Cerebellar nuclear complex (tissue), 1 donor: ENCODE results near the gene HSPH1.
"Not testable (repeated sequence)": the region's sequence is repeated elsewhere in the genome, so short reads cannot be mapped to it uniquely, and the experiment has no call there.

Experiments used
- DNase-seq, 2 experiments: peaks; one replicate each; lab custom pipeline; 2025; lab: John Stamatoyannopoulos, UW

Gene HSPH1

DNA sequence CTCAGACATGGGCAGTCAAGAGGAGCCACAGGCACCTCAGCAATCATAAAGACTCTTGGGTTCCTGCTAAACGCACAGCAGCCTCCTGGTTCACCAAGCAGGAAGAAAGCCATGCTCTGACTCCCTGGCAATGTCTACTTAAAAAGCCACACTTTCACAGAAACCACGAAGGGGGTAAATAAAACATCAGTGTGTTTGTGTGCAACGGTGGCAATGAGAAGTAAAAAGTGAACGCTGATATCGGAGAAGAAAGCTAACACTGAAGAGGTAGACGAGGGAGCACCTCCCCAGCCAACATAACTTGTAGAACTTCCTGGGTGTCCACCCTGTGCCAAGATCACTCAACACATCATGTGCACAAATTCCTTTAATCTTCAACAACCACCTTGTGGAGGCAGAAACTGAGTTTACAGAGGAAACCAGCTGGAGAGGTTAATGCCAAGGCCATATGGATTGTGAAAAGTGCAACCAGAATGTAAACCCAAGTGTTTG is 30.2 kb downstream of the HSPH1 start:
- DNase-seq: no peak

GRCh38 chr13:31129419-31129818 is 32.3 kb downstream of the HSPH1 start:
- no peak for DNase-seq

GRCh38 chr13:31124204-31124603 is 37.5 kb downstream of the HSPH1 start:
- no peak for DNase-seq

DNA sequence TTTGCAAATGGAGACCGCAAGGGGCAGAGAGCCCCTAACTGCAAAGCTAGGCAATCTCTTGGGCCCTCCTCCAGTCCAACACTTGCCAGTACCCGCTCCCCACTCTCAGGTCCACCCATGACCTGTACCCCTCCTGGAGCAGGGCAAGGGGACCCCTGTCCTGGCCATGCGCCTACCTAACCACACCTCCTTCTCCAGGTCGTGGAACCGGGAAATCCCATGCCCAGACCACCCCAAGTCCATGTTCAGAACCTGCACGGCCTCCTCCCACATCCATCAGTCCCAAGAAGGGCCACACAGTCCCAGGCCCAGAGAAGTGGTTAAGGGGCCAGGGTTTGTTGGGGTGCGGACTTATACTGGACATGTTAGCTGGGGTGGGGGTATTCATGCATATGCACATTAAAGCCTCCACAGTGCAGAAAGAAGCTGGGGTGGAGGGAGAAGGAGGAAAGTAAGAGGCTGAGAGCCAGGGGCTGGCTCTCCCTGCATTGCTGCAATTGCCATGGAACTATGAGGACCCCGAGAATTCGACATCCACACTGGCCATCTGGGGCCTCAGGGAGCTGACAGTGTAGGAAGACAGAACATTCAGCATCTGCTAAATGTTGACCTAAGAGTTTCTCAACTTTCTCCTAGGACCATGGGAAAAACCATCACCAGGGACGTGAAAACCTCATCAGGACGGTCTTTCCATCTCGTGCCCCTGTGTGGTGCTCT is 39.0 kb downstream of the HSPH1 start:
- DNase-seq: no peak

DNA sequence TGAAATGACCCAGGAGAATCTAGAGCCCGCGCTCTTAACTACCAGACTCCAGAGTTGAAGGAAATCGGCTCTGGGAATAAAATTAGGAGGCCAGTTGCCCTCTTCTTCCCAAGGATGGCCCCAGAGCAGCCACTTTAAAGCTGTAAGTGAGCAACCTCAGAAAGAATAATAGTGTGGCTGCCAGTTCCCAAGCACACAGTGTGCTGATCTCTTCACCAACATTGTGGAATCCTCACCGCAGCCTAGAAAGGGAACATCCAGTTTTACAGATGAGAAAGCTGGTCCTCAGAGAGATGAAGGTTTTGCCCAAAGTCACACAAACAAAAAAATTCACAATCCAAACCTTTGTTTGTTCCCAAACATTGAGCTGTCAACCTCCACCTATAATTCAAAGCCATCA is 39.6 kb downstream of the HSPH1 start:
- DNase-seq: no peak

DNA sequence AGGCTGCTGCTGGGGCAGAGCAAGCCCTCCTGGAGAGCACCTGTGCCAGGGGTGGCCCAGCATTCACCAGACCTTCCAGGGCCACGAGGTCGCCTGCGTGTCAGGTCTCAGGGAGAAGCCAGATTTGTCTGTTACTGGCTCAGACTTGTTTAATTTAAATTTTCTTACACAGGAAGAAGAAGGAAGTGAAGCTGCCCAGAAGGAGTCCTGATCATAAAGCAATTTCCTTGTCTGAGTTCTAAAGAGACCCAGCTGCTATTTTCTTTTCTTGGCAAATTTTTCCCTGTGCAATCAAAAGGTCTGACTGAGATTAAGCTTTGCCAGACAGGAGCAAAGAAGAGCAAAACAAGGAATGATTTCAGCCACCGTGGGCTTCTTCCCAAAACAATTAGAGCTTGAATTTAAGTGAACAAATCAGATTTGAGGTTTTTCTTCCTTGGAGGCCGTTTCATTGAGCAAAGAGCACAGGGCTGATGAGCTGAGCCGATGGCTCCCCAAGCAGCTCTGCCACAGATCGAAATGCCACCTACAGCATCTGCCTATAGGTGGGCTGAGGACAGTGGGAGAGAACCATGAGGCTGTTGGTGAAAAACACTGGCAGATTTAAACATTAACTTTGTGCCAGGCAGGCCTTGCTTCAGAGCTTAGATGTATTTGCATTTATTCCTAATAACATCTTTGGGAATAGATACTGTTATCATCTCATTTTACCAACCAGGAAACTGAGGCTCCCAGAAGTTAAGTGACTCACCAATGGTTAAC is 40.1 kb downstream of the HSPH1 start:
- no peak for DNase-seq

DNA sequence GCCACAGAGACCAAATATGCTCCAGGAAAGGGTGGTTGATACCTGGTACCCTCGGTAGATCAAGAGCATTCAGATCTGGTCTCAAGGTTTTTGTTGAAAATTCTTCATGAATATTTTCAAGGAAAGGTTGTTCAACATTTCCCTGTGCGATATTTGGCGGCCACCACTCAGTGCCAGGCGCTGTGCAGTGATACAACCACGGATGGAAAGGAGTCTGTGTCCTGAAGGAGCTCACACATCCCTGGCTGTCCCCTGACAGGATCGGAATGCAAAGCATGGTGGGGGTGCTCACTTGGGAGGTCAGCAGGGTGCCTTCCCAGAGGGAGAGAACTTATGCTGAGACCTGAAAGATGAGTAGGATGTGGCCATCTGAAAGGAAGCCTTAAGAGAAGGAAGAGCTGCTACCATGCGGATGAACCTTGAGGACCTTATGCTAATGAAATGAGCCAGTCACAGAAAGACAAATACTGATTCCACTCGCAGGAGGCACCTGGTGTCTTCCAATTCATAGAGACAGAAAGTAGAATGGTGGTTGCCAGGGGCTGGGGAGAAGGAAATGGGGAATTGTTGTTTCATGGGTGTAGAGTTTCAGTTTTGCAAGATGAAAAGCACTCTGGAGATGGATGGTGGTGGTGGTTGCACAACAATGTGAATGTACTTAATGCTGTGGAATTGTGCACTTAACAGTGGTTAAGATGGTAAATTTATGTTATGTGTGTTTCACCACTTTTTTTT is 41.6 kb downstream of the HSPH1 start:
- DNase-seq: no peak

DNA sequence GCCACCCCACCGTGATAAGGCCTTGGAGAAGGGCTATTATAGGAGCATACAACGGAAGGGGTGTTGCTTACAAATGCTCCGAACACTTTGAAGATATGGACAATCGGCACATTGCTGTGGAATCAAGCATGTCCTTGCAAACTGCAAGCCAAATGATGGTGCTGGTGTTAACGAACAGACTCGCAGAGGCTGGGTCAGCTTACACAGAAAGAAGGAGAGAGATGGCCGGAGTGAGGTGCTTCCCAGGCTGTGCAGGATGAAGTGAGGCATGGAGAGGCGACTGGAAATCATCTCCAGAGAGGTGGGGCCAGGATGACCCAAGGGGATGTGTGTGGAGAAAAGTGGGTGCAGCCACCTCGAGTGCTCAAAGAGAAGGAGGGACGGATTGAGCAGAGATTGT is 42.2 kb downstream of the HSPH1 start:
- DNase-seq: no peak

- no peak for DNase-seq
Measured at GRCh38 chr13:31116224-31116623, 45.5 kb downstream of the HSPH1 start.

DNA sequence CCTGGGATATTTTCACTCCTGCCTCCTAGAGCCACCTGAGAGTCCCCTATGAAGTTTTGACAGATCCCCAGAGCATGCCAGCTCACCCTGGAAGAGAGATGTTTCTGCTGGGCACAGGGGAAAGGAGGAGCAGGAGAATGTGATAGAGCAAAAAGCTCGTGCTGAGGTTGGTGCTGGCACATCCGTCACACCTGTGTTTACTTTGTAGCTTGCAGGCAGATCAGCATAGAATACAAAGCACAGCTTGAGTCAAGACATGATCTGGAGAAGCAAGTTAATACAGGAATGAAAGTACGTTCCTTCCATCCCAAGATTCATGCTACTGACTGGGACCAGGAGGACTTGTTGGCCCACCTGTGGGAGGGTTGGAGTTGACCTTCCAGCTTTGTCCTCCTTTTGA is 46.1 kb downstream of the HSPH1 start:
- no peak for DNase-seq

DNA sequence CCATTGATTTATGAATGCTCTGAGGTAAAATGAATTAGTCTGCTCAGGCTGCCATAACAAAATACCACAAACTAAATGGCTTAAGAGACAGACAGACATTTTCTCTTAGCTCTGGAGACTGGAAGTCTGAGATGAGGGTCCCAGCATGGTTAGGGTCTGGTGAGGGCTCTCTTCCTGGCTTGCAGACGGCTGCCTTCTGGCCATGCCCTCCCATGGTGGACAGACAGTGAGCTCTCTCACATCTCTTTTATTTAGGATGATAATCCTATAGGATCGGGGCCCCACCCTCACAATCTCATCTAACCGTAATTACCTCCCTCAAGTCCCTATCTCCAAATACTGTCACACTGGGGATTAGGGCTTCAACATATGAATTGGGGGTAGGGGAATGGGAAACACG is 47.1 kb downstream of the HSPH1 start:
- no peak for DNase-seq

DNA sequence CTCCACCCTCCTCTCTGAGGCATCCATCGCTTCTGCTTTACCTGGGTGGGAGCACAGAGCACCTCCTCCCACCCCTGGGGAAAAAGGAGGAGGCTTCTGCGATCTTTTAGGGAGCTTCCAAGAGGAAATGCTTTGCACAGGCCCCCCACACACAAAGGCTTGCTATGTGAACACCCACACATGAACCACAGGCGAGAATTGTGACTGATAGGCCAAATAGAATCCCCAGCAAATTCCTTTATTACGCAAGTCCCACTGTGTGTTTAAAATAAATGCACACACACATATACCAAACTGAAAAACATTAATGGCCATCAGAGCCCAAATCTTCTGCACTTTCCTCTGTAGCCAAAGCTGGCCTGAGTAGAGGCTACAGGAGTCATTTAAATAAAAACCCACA is 50.6 kb downstream of the HSPH1 start:
- no peak for DNase-seq

GRCh38 chr13:31110617-31111016 is 51.1 kb downstream of the HSPH1 start:
- no peak for DNase-seq

- no peak for DNase-seq
Measured at GRCh38 chr13:31110169-31110568, 51.5 kb downstream of the HSPH1 start.

DNA sequence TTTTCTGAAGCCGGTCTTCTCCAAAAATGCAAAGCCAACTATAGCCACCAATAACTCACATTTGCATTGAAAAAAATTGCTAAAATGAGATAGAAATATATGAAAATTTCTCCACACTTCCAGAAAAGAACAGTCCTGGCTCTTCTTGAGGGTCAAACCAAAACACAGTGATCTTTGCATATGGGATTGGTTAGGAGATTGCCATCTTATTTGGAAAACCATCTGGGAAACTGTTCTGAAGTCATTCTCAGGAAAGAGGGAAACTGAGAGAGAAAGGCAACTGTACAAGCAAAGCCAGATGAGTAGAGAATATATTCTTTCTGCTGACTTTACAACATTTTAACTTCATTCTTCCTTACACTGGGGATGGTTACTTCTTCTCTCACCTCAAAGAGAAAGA is 54.6 kb downstream of the HSPH1 start:
- no peak for DNase-seq

GRCh38 chr13:31105856-31106255 is 55.8 kb downstream of the HSPH1 start:
- no peak for DNase-seq

DNA sequence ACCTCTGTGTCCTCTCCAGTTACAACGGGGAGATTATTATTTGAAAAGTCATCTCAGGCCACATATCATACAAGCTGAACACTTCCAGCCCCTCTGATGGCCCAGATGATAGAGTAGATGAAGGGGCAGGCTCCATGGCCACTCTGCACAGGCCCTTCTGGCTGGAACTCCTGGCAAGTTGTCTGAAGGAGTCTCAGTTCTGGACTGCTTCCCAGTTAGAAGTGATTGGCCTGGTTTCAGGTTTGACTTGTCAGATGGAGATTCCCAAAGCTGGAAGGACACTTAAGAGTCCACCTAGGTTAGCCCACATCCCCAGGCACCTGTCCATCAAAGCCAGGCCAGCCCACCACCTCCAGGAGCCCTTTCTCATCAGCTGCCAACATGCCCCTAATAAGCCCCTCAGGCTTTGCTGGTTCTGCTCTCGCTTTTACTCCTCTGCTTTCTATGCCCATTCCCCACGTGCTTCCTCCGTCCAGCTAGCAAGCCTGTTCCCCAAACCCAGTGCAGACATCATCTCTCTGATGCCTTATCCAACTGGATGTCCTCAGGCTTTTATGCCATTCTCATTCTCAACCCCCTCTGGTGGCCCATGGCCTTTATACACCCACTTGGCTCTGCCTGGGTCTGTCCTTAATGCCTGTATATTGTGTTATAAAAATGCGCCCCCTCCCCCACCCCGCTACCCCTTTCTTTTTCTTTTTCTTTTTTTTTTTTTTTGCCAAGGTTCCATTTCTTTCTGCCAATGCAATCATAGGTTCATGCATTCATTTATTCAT is 56.5 kb downstream of the HSPH1 start:
- no peak for DNase-seq

GRCh38 chr13:31102905-31103304 is 58.8 kb downstream of the HSPH1 start:
- DNase-seq: no peak

DNA sequence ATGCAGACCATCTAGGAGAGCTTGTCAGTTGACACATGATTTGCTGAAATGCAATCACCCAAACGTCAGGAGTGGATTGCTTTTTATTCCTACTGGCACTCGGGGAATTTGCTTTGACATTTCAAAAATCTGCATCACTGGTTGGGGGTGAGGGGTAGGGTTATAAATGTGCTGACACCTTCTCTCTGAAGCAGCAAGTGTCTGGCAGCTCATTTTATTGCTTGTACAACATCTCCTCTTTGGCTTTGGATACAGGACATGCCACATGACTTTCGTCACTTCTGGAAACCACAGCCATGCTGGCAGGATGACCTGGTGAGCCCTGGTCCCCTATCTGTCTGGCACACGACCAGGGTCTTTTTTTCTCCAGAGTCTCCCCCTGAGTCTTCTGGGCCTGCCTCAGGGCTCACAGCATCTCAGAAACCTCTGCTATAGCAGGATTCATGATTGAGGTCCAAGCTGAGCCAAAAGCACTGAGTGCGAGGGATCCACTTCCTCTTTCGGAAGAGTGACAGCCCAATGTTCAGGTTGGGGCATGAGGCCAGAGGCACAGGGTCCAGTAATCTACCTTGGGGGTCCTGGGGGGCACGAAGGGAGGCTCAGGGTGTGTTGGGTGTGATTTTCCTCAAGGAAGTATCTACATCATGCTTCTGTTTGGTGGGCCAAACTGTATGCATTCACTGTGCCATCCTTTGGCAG is 60.1 kb downstream of the HSPH1 start:
- no peak for DNase-seq

DNA sequence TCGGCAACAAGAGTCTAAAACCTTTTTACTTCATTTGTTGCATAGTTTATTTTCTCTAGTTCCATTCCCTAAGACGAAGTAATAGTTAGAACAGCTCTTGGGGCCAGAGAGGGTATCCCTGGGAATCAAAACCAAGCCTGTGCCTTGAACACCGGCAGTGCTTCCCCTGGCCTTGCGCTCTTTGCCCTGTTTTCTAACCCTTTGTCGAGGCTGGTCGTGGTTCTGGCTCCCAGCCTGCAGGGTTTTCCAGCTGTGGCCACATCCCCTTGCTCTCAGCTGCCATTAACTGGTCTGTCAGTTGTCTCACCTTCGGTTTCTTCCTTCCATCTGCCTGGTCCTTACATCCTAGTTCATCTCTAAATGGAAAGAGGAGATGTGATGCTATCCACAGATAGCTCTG is 61.0 kb downstream of the HSPH1 start:
- DNase-seq: no peak

DNA sequence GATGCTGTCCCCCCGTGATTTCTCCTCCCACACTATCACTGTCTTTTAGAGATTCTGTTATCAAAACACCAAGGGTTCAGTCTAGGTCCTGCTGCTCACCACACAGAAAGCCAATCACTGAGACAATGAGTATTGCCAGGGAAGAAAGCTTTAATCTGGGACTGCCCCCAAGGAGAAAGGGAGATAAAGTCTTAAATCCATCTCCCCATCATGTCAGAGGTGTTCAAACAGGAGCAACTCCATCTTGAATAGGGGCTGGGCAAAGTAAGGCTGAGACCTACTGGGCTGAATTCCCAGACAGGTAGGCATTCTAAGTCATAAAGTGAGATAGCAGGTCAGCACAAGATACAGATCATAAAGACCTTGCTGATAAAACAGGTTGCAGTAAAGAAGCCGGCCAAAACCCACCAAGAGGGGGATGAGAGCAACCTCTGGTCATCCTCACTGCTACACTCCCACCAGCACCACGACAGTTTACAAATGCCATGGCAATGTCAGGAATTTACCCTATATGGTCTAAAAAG is 63.7 kb downstream of the HSPH1 start:
- not testable (repeated sequence) for DNase-seq
